HL-60/S4 treated with phorbol 12-myristate 13-acetate at 8.2 ng/mL for 4 days and 3 days (cell line): ENCODE data around the gene NFAT5.
"Not testable (repeated sequence)": the region's sequence is repeated elsewhere in the genome, so short reads cannot be mapped to it uniquely, and the experiment has no call there.

Experiments used
- in situ Hi-C: fragments of 300-500 bp; cut with MboI; formaldehyde crosslinking; loops from 2 replicates; pipeline ENCODE4 v1.15.0; 2022; ENCODE audit warnings: low sequenced_read_pairs

The NFAT5 gene

DNA sequence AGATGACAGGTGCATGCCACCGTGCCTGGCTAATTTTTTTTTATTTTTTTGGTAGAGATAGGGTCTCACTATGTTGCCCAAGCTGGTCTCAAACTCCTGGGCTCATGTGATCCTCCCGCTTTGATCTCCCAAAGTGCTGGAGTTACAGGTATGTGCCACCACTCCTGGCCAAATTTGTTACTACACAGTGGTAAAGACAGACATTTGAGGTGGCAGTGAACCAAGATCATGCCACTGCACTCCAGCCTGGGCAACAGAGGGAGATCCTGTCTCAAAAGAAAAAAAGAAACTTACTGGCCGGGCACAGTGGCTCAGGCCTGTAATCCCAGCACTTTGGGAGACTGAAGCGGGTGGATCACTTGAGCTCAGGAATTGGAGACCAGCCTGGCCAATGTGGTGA is 163.3 kb downstream of the NFAT5 start:
- in situ Hi-C loops: not testable (repeated sequence)

DNA sequence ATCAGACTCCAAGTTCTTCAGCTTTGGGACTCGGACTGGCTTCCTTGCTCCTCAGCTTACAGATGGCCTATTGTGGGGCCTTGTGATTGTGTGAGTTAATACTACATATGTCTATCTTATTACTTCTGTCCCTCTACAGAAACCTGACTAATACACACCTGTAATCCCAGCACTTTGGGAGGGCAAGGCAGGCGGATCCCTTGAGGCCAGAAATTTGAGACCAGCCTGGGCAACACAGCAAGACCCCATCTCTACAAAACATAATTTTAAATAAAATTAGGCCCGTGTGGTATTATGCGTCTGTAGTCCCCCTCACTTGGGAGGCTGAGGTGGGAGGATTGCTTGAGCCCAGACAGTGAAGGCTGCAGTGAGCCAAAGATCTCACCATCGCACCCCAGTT is 165.5 kb downstream of the NFAT5 start:
- in situ Hi-C loops: not testable (repeated sequence)

DNA sequence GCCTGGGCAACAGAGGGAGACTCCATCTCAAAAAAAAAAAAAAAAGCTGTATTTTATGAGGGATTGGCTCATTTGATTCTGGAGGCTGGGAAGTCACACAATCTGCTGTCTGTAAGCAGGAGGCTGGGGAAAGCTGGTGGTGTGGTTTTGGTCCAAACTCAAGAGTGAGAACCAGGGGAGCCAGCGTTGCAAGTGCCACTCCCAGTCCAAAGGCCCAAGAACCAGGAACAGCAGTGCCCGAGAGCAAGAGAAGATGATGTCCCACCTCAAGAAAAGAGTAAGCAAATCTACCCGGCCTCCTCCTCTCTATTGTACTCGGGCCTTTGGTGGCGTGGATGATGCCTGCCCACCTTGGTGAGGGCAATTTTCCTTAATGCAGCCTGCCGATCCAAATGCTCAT is 166.3 kb downstream of the NFAT5 start:
- in situ Hi-C loops: no loop called here

DNA sequence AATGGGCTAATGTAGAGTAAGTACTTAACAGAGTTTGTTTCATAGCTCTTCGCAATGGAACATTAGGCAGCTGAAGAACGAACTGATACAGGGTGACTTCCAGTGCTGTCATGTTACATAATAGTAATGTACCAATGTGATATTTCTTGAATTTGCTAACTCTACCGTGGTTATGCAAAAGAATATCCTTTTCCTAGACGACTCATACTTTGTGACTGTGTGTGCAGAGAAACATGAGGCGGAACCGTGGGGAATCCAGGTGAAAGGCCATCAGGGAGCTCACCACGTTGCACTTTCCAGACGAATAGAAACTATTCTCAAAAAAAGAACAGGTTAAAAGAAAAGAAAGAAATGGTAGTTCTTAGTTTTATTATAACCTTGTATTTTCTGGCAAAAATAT is 175.8 kb downstream of the NFAT5 start:
- in situ Hi-C loops: no loop called here

DNA sequence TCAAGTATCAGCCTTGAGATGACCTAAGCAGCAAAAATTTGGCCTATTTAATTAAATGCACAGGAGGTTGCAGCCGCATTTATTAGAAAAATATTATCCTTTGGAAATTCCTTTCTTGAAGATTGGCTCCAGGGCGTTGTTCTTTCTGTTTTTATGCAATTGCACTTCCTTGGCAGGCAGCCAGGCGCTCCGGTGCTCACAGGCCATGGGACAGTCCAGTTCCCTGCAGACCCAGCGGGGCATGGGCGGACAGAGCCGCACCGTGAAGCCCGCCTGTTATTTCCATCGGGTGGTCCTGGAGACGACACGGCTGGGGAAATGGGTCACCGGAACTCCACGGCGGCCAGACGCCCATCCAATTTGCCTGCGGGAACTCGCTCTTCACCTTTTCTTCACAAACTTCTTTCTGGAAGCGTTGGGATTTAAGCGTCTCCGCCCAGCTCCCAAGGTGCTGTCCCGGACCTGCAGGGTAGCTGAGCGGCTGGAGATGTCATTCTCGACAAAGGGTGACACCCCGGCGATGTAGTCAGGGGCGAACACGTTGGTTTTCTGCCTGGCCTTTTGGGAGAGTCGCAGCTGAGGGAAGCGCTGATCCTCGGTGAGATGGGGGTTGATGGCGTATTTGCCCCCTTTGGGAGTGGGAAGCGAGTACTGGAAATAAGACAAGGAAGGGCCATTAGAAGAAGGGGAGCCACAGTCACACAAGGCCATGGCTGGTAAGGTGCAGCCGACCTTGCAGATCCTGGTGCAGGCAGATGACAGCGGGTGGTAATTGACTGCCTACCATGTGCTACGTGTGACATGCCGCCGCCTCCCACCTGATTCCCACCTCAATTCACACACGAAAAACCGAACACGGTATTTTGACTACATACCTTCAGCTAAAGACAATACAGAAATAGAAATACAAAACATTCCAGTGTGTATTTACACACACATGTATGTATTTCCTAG is 176.5 kb downstream of the NFAT5 start:
- in situ Hi-C loops: no loop called here

DNA sequence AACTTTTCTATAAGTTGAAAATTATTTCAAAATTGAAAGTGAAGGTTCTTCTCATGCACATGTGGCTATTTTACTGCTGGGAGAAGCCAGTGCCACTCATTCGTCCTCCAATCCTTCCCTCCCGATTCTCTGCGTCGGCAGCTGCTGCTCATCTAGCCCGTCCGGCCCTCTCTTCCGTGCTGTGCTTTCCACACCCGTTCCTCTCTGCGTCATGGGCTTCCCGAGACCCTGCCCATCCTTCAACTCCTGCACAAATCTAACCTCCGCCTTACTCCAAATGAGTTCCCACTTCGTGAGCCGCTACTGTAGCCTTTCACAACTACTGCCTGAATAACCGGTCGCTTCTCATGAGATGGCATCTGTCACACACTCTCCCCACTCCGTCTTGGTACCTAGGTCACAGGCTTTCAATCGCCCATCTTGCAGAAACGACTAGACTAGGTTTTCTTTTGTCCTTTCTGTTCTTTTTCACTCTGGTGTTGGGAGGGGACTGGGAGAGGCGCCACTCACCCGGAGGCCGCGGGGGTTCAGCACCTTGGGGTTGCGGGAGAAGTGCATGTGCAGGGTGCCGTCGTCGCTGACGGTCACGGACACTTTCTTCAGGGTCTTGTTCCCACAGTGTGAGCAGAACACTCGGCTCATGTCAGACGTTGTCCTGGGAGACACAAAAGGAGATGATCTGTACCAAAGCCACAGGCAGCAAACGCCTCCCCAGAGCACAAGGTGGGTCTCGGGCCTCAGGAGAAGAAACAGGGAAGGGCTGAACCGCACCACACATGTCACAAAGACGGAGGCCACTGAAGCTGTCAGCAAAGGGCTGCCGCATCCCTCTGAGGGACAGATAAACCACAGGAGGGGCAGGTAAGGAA is 178.8 kb downstream of the NFAT5 start:
- in situ Hi-C loops: no loop called here

DNA sequence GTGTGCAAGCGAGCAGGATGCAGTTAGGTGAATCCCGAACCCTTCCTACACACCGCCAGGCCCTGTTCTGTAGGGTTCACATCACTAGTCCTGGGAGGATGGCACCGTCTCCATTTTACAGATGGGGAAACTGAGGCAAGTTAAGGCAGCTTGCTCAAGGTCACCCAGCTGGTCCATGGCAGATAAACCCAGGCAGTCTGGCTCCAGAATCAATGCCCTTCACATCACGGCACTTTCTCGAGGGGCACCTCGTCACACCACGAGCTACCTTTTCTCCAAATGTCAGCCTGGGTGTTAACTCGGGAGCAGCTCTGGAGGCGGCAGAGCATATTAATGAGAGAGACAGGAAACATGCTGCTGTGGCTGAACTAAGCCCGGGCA is 179.5 kb downstream of the NFAT5 start:
- in situ Hi-C loops: no loop called here

DNA sequence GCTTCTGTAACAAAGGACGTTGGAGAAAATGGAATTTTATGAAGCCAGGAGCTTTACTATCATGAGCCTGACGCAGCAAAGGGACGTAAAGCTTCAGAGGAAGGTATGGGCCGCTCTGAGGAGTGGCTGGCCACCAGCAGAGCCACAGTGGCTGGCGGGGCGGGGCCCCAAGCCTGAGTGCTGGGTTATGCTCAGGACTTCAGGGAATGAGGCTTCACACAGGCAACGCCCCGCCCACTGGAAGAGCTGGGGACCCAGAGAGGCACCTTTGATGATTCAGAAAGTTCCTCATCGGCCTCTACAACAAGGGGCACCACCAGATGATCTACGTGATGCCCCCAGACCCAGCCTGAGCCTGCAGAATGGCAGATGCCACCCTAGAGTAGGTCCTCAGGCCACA is 180.2 kb downstream of the NFAT5 start:
- in situ Hi-C loops: no loop called here

DNA sequence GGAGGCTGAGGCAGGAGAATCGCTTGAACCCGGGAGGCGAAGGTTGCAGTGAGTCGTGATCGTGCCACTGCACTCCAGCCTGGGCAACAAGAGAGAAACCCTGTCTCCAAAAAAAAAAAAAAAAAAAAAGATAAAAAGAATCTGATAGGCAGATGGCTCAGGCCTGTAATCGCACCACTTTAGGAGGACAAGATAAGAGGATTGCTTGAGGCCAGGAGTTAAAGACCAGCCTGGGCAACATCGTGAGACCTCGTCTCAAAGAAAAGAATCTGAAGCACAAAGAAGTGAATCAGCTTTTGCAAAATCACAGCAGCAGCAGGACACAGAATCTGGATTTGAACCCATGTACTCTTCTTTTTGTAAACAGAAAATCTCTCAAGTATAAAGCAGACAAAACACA is 181.3 kb downstream of the NFAT5 start:
- in situ Hi-C loops: no loop called here

DNA sequence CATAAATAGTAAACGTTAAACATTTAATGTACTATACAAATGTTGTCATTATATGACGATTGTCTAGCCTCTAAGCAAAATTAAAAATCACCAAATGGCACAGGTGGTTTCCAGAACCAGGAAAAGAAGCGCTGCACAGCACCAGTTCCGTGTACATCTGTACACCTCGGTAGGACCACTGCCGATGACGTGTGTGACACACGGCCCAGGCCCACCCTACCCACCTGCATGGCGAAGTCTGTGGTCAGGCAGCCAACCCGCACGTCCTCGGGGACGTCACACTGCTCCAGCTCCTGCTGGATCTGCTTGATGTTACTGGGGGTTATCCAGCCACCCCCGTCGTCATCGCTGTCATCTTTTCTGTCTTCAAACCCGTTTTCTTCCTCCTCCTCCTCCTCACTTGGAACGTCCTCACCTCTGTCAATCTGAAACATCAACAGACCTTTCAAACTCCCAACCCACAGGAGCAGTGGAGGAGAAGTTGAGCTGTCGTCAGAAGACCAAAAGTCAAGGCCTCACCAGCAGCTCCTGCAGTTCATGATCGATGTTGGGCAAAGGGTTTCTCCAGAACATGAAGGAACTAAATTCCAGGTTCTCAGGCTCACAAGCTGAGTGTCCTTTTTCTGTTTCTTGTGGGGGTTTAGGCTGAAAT is 183.1 kb downstream of the NFAT5 start:
- in situ Hi-C loops: no loop called here

DNA sequence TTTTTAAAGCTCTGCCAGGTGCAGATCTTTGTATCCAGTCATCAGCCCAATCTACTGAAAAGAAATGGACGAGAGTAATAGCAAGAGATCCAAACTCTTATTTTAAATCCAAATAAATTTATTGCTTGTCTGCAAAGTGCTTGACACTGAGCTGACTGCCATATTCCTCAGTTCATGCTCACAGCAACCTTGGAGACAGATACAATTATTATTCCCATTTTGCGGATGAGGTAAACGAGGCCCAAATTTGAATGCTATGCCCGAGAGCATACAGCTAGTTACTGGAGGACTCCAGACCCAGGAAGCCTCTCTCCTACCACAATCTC is 188.3 kb downstream of the NFAT5 start:
- in situ Hi-C loops: no loop called here
